ENCODE data around the gene TBC1D8B. TPM values are rescaled to one million over a fixed set of nuclear protein-coding genes. Genes with fewer than 3 reads are reported as not detected.

Gene TBC1D8B
- total RNA-seq, 8 experiments from 2014 or later: 0.60 to 12.3 (median 1.9) TPM

DNA sequence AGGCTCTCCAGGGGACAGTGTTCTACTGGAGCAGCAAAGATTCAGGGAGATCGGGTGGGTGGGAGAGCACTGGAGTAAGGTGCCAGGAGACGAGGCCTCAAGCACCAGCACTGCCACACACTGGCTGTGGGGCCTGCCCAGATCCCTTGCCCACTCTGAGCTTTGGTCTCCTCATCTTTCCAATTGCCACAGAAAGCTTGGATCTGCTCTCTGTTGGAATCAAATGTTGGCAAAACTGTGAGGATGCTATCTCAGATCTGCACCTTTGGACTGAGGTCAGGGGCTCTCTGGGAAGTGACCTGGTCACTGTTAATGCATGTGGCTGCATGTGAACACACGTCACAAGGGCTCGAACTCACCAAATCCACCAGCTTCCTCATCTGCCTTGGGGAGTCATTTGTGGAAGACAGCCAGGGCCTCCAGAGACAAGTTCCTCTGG, 99.3 kb downstream of the TBC1D8B start:
- no peak for ATAC-seq (replicated peaks in 6 of 8)
- 8% methylated on average over 2 of the region's 4 CpGs; no CpG with 5 or more reads in 9 of the 10 experiments for WGBS, 10 experiments
- Histone ChIP-seq H3K4me3 (no peak overlapping the region), H3K27ac (no peak overlapping the region), H3K4me1 (replicated peaks in 1 of 2) (no peaks in the 10 kb centered on the region)
- in situ Hi-C loops (cut with MboI; ENCODE audit: low pct_unique_long_range_greater_than_20kb in 2 of 9, low sequenced_read_pairs in 9 of 9, unreplicated experiment in 9 of 9): no loop called here

DNA sequence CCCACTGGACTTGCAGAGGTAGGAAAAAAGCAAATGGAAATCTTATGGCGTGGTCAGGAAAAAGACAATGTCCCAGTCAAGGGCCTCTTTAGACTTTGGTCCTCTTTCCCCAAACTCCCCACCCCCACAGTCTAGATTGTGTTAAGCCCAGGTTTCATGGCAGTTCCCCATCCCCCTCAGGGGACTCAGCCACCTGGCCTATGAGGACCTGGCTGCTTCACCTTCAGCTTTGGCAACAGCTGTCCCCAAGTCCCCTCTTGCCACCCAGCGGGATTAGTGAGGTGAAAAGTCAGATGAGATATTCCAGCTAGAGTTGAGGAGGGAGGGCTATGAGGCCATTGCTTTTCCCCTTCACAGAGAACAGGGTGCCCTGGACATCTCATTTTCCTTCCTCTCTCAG, 100.2 kb downstream of the TBC1D8B start:
- H3K27ac ChIP-seq: no peak overlapping the region
- no peak for ATAC-seq (replicated peaks in 6 of 8)
- WGBS, 10 experiments: 40 to 100% (median 86%) methylated on average over 1 of the region's 2 CpGs; no CpG with 5 or more reads in 7 of the 10 experiments
- in situ Hi-C loops (cut with MboI; ENCODE audit: low pct_unique_long_range_greater_than_20kb in 2 of 9, low sequenced_read_pairs in 9 of 9, unreplicated experiment in 9 of 9): no loop called here
- H3K4me1 ChIP-seq (replicated peaks in 1 of 2): no peaks in the 10 kb centered on the region
- no peak overlapping the region for H3K4me3 ChIP-seq

DNA sequence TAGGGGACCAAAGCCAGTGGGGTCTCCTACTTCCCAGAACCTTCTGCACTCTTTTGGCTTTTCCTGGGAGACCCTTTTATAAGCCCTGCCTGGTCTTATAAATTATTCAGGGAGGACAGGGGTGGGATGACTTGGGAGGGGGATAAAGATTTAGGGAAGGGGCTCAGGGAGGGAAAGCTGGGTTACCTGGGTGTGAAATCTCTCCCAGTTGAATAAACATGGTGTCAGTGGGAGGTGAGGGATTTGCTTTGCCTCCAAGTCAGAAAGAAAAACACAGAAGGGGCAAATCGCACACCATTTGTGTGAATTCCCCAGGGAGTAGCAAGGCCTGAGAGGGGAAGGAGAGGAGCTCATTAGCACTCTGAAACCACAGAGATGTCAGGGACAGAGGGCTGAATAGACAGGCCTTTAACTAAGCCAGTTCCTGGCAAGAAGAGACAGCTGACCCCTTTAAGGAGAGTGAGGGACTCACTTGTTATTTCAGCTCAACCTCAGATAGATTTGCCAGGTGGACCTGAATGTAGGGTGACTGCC, 100.9 kb downstream of the TBC1D8B start, which contains the start of gene RIPPLY1:
TSS of gene RIPPLY1 (minus strand) at position 51 of the 534 bp plus-strand sequence. CDS start 54 bp downstream, outside the sequence.
- no peaks in the 10 kb centered on the region for H3K4me1 ChIP-seq (replicated peaks in 1 of 2)
- in situ Hi-C loops (cut with MboI; ENCODE audit: low pct_unique_long_range_greater_than_20kb in 2 of 9, low sequenced_read_pairs in 9 of 9, unreplicated experiment in 9 of 9): no loop called here
- no peak within 1 kb of the TSS for H3K27ac ChIP-seq
- 0% methylated on average over 1 of the region's 1 CpG; no CpG with 5 or more reads in 9 of the 10 experiments for WGBS, 10 experiments
- no peak within 1 kb of the TSS for H3K4me3 ChIP-seq
- ATAC-seq (replicated peaks in 6 of 8): peak in 2 of 8 experiments; percentile 38 to 39

DNA sequence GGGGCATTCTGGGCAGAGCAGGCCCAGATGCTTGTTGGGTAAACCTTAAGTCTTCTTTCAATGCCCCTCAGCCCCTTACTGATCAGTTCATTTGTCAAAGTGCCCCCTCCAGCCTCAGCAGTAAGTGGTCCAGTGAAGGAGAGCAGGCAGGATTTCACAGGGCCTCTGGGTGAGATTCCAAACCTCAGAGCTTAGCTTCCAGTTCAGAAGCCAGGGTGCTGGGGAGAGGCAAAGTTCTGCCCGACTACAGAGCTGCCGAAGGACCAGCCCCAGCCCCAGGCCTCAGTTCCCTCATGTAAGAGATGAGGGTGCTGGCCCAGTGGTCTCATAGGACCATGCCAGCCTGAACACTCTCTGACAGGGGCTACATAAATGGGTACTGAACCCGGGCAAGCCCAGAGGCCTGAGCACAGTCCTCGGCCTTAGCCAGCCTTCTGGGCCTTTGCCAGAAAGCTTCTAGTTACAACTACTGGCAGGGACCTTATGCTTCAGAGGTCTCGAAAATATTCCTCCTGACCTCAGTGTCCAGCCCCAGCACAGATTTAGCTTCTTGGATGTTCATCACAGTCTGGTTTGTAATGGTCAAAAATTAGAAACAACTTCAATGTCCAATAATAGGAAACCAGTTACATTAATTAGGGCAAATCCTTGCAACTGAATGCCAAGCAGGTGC, 101.5 kb downstream of the TBC1D8B start:
- WGBS, 10 experiments: 35 to 100% (median 51%) methylated on average over 1 to 3 of the region's 5 CpGs; no CpG with 5 or more reads in 6 of the 10 experiments
- ATAC-seq (replicated peaks in 6 of 8): no peak
- Histone ChIP-seq H3K4me3 (no peak overlapping the region), H3K27ac (no peak overlapping the region), H3K4me1 (replicated peaks in 1 of 2) (no peaks in the 10 kb centered on the region)
- in situ Hi-C loops (cut with MboI; ENCODE audit: low pct_unique_long_range_greater_than_20kb in 2 of 9, low sequenced_read_pairs in 9 of 9, unreplicated experiment in 9 of 9): no loop called here

DNA sequence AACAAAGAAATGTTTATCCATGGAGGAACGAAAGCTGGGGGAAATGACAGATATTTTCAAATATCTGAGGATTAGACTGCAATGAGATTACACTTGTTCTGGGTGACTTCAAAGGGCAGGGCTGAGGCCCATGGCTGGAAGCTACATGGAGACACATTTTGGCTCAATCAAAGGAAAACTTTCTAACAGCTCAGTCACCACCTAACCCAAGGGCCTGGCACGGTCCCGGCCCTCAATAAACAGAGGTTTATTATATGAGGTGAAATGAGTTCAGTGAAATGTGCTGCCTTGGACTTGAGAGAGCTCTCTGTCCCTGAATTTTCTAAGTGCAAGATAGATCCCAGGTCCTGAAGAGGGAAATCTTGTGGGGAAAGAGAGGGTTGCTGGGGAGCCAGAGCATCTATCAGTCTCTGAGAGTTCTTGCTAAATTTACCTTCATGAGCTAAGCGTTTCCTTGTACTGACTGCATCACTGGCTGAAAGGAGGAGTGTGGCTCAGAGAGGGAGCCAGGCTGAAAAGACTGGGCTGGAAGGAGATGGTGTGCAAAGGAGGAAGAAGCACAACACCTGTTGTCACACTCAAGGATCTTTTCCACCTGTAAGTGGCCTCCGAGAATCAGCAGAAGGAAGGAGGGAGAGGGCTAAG, 102.7 kb downstream of the TBC1D8B start:
- ATAC-seq (replicated peaks in 6 of 8): no peak
- Histone ChIP-seq H3K4me1 (replicated peaks in 1 of 2) (no peaks in the 10 kb centered on the region), H3K27ac (no peak overlapping the region), H3K4me3 (no peak overlapping the region)
- in situ Hi-C loops (cut with MboI; ENCODE audit: low pct_unique_long_range_greater_than_20kb in 2 of 9, low sequenced_read_pairs in 9 of 9, unreplicated experiment in 9 of 9): no loop called here
- 0 to 100% (median 80%) methylated on average over 1 to 2 of the region's 5 CpGs; no CpG with 5 or more reads in 3 of the 10 experiments for WGBS, 10 experiments

DNA sequence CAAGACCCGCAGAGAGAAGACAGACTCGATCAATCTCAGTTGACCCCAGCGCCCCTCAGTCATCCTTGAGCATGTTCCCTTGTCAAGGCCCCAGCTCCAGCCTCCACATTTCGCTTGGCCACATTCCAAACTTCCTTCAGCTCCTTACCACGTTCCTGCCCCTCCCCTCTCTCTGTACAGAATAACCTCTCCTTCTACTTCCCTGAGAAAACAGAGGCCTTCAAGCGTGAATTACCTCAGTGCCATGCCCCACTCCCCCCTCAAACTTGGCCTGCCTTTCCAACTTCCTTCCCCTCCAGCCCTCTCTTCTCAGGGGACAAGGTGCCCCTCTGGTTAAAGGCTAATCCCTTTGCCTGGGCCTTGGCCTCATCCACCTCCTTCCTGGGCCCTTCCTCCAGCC, 103.9 kb downstream of the TBC1D8B start:
- H3K4me1 ChIP-seq (replicated peaks in 1 of 2): no peaks in the 10 kb centered on the region
- in situ Hi-C loops (cut with MboI; ENCODE audit: low pct_unique_long_range_greater_than_20kb in 2 of 9, low sequenced_read_pairs in 9 of 9, unreplicated experiment in 9 of 9): no loop called here
- no peak overlapping the region for H3K27ac ChIP-seq
- ATAC-seq (replicated peaks in 6 of 8): no peak
- no CpG with 5 or more reads among the region's 6 CpGs for WGBS, 10 experiments
- H3K4me3 ChIP-seq: no peak overlapping the region

DNA sequence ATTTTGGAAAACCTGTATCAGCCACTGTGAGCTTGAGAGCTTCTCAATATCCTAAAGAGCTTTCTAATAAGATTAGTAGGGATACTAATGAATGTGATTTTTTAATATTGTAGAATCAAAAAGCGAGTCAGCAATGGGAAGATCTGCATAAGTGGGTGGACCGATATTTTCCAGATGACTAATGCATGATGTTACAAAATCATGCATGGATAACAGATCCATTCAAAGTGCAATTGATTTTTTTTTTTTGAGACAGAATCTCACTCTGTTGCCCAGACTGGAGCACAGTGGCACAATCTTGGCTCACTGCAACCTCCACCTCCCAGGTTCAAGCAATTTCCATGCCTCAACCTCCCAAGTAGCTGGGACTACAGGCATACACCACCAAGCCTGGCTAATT, 110.4 kb downstream of the TBC1D8B start:
- peak in 2 of 8 experiments; percentile 78 to 86 for ATAC-seq (replicated peaks in 6 of 8)
- H3K27ac ChIP-seq: no peak overlapping the region
- in situ Hi-C loops (cut with MboI; ENCODE audit: low pct_unique_long_range_greater_than_20kb in 2 of 9, low sequenced_read_pairs in 9 of 9, unreplicated experiment in 9 of 9): no loop called here
- no peak overlapping the region for H3K4me3 ChIP-seq
- 0 to 94% (median 37%) methylated on average over 1 to 2 of the region's 2 CpGs; no CpG with 5 or more reads in 6 of the 10 experiments for WGBS, 10 experiments
- H3K4me1 ChIP-seq (replicated peaks in 1 of 2): no peaks in the 10 kb centered on the region

DNA sequence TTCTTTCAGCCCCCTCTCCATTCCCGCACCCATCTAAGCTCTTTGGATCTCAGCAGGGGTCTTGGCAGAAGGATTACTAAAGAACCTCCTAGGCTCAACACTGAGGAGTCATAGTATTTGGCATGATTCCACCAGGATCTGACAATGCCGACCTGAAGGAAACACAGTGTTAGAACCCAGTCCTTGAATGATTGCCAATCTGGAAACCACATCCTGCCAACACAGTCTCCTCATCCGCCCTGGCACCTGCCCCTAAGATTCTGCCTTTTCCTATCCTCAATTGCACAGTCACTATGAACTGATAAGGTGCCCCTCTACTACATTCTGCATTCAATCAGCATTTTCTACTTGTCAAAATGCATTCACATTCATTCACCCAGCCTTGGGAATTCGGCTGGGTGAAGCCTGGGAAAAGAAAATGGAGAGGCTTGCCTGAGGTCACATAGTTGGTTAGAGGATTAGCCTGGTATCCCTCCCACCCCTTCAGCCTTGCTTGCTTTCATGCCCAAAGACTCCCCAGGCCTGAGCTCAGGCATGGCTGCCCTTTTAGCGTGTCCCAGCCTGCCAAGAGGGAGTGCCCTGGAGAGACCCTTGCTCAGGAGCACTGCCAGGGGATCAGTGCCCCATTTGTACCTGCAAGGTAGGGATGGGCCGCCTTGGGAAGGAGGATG, 115.5 kb downstream of the TBC1D8B start:
- ATAC-seq (replicated peaks in 6 of 8): no peak
- in situ Hi-C loops (cut with MboI; ENCODE audit: low pct_unique_long_range_greater_than_20kb in 2 of 9, low sequenced_read_pairs in 9 of 9, unreplicated experiment in 9 of 9): no loop called here
- Histone ChIP-seq H3K4me1 (replicated peaks in 1 of 2) (peaks cover 0 to 4% of the 10 kb centered on the region in 2 donors), H3K27ac (no peak overlapping the region), H3K4me3 (no peak overlapping the region)
- 23 to 80% (median 43%) methylated on average over 1 to 5 of the region's 6 CpGs; no CpG with 5 or more reads in 5 of the 10 experiments for WGBS, 10 experiments

DNA sequence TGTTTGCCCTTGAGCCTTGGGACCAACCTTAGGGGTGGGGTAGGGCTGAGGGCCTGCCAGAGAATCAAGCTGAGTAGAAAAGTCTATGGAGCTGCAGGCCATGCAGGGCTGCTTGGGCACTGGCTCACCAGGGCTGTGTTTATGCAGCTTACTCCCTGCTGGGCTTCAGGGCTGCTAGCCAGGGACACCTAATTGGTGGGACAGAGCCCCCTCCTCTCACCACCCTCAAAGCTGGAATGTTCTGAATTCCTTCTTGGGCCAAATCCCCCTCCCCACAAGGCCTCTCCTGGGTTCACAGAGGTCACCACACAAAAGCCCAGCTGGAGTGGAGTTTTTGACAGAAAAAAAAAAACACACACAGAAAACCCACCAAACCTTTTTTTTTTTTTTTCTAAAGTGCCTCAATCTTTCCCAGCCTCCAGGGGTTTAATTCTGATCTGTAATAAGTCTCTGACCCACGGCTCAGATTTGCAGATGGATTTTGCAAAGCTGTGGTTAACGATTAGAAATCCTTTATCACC, 117.5 kb downstream of the TBC1D8B start, which contains the start of gene CLDN2:
TSS of gene CLDN2 (plus strand) at position 471 of the 521 bp plus-strand sequence. CDS start 7,827 bp downstream, outside the sequence.
- Histone ChIP-seq H3K4me1 (replicated peaks in 1 of 2) (peaks cover 0 to 4% of the 10 kb centered on the region in 2 donors), H3K27ac (no peak within 1 kb of the TSS), H3K4me3 (no peak within 1 kb of the TSS)
- ATAC-seq (replicated peaks in 6 of 8): peak in 1 of 8 experiments; percentile 31
- in situ Hi-C loops (cut with MboI; ENCODE audit: low pct_unique_long_range_greater_than_20kb in 2 of 9, low sequenced_read_pairs in 9 of 9, unreplicated experiment in 9 of 9): no loop called here
- WGBS, 10 experiments: 0% methylated on average over 2 of the region's 2 CpGs; no CpG with 5 or more reads in 9 of the 10 experiments

DNA sequence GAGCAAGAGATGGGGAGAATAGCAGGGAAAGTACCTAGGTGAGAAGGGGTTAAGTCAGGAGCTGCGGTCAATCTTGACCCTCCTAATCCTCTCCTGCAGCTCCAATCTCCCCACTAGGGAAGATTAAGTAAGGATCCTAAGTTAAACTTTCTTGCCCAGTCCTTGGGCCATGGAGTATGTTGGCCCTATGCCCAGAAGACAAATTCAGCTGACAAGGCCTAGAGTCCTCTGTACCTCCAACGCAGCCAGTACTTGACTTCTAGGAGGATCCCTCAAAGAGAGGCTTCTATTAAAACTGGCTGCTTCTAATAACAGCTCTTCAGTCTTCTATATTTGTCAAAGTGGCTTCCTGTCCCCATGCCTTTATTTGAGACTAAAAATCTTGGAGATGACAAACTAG, 119.2 kb downstream of the TBC1D8B start:
- Histone ChIP-seq H3K27ac (no peak overlapping the region), H3K4me1 (replicated peaks in 1 of 2) (peaks cover 0 to 4% of the 10 kb centered on the region in 2 donors), H3K4me3 (no peak overlapping the region)
- in situ Hi-C loops (cut with MboI; ENCODE audit: low pct_unique_long_range_greater_than_20kb in 2 of 9, low sequenced_read_pairs in 9 of 9, unreplicated experiment in 9 of 9): no loop called here
- no peak for ATAC-seq (replicated peaks in 6 of 8)
- WGBS, 10 experiments: 40 to 100% (median 78%) methylated on average over 1 of the region's 2 CpGs; no CpG with 5 or more reads in 7 of the 10 experiments
